K562 (cell line): ENCODE measurements around the gene PTPRT. TPM values are rescaled to one million over a fixed set of nuclear protein-coding genes. Genes with fewer than 3 reads are reported as not detected.

Source experiments
- ATAC-seq: fragments of 200-7000 bp; cut with Tn5 transposase; 3 replicates; pipeline ENCODE4 v1.9.1; 2020; ENCODE audit warnings: moderate library complexity
- BruUV-seq: library from RNA; stranded (reverse); fragments of 400-500 nt; replicated peaks from 2 replicates; lab custom pipeline; 2021; lab: Mats Ljungman, UMichigan
- CTCF ChIA-PET: fragments of 300-600 bp; formaldehyde crosslinking; extraction: SDS; loops from one replicate; lab custom pipeline; 2021; ENCODE audit warnings: low intra/inter-chr PET ratio; lab: Yijun Ruan, JAX
- POLR2A ChIA-PET: fragments of 300-600, 350-650 bp; sonication (Branson Sonifier 250); formaldehyde crosslinking; extraction: SDS; loops from one replicate; lab custom pipeline; 2021; ENCODE audit warnings: antibody characterized with exemption, inconsistent platforms; lab: Yijun Ruan, JAX
- DNase-seq, 4 experiments: peaks; one replicate each; pipeline versions ENCODE4 v3.0.0 to v3.0.0-alpha.2; 2011 to 2018; ENCODE audit warnings: low spot score in 3 of 4, mixed read lengths in 3 of 4; ENCODE audit errors: extremely low read depth in 1 of 4
- FAIRE-seq: peaks from 2 replicates; lab custom pipeline; 2011; peaks lifted over from hg19 to GRCh38; lab: Jason Lieb, UNC
- H2AFZ ChIP-seq: 2 replicates; pipeline ENCODE4 v1.6.0; 2011; ENCODE audit warnings: low read depth, low read length, control low read depth, inconsistent platforms
- H3K27ac ChIP-seq: fragments of 200-600 bp; 3 replicates; pipeline ENCODE4 v1.8.0; 2011; ENCODE audit warnings: low read depth, mild to moderate bottlenecking, control low read depth, inconsistent platforms, low read length, moderate library complexity, mixed read lengths; ENCODE audit errors: extremely low read depth
- H3K27me3 ChIP-seq, 2 experiments: fragments of 300-600 bp in 1 of 2; 2 replicates in 1 of 2; 3 replicates in 1 of 2; pipeline versions ENCODE4 v1.6.0 to v1.8.0; 2011; ENCODE audit warnings: inconsistent platforms in 2 of 2, low read length in 2 of 2, mild to moderate bottlenecking in 1 of 2, mixed read lengths in 1 of 2, moderate library complexity in 1 of 2; ENCODE audit not compliant: control insufficient read depth in 2 of 2, insufficient read depth in 2 of 2
- H3K36me3 ChIP-seq: fragments of 300-600 bp; 3 replicates; pipeline ENCODE4 v1.8.0; 2011; ENCODE audit warnings: mild to moderate bottlenecking, low read length, inconsistent platforms; ENCODE audit not compliant: control insufficient read depth, insufficient read depth
- H3K4me1 ChIP-seq, 2 experiments: fragments of 200-600 bp in 1 of 2; replicated peaks in 1 of 2; 2 replicates in 1 of 2; 3 replicates in 1 of 2; pipeline versions ENCODE4 v1.5.1 to v1.8.0; 2011; ENCODE audit warnings: inconsistent platforms in 2 of 2, low read length in 2 of 2, mild to moderate bottlenecking in 1 of 2, mixed read lengths in 1 of 2, moderate library complexity in 1 of 2; ENCODE audit not compliant: control insufficient read depth in 2 of 2, insufficient read depth in 2 of 2
- H3K4me2 ChIP-seq: 2 replicates; pipeline ENCODE4 v1.6.1; 2011; ENCODE audit warnings: low read length, control low read depth, inconsistent platforms, mixed read lengths; ENCODE audit not compliant: insufficient read depth
- H3K4me3 ChIP-seq: fragments of 200-600 bp; sonication (generic), shearing (Covaris generic); 2 replicates; pipeline ENCODE4 v1.5.1; 2016; ENCODE audit warnings: control low read depth, inconsistent platforms
- H3K79me2 ChIP-seq: fragments of 200-600 bp; 3 replicates; pipeline ENCODE4 v1.8.0; 2011; ENCODE audit warnings: low read length, inconsistent platforms; ENCODE audit not compliant: control insufficient read depth, insufficient read depth
- H3K9ac ChIP-seq, 2 experiments: 2 replicates each; pipeline versions ENCODE4 v1.6.0 to v1.6.1; 2011; ENCODE audit warnings: low read depth in 2 of 2, low read length in 2 of 2, control low read depth in 1 of 2, inconsistent platforms in 1 of 2, mild to moderate bottlenecking in 1 of 2, mixed read lengths in 1 of 2; ENCODE audit not compliant: insufficient read depth in 1 of 2
- H3K9me1 ChIP-seq: one replicate; pipeline ENCODE4 v1.6.0; 2011; ENCODE audit warnings: inconsistent platforms, mild to moderate bottlenecking, low read length, moderate library complexity; ENCODE audit not compliant: control insufficient read depth, insufficient read depth
- H3K9me3 ChIP-seq: replicated peaks from 2 replicates; pipeline ENCODE4 v1.5.1; 2011; ENCODE audit warnings: low read depth, low read length, inconsistent platforms; ENCODE audit not compliant: control insufficient read depth, insufficient read depth
- H4K20me1 ChIP-seq: replicated peaks from 2 replicates; pipeline ENCODE4 v1.6.1; 2011; ENCODE audit warnings: low read length, inconsistent platforms, mixed read lengths; ENCODE audit not compliant: control insufficient read depth, insufficient read depth
- CBX5 ChIP-seq: IDR thresholded peaks from 2 replicates; pipeline ENCODE4 v1.6.1; 2014; ENCODE audit warnings: low read depth, borderline replicate concordance
- CHD4 ChIP-seq: fragments of 200-600 bp; sonication (generic); IDR thresholded peaks from 3 replicates; pipeline ENCODE4 v1.6.1; 2012; ENCODE audit warnings: low read depth, mild to moderate bottlenecking, mixed read lengths, low read length, inconsistent platforms; ENCODE audit not compliant: insufficient read depth, insufficient replicate concordance, poor library complexity, severe bottlenecking
- EP400 ChIP-seq: fragments of 450-650 bp; IDR thresholded peaks from 2 replicates; pipeline ENCODE4 v1.6.1; 2017; ENCODE audit warnings: antibody characterized with exemption, mild to moderate bottlenecking, moderate library complexity
- FOSL1 ChIP-seq: fragments of 200-800 bp; sonication (Bioruptor generic); conservative IDR thresholded peaks from 2 replicates; pipeline ENCODE4 v1.6.1; 2016; ENCODE audit warnings: missing genetic modification characterization, missing compliant biosample characterization
- HDAC3 ChIP-seq: fragments of 450-650 bp; IDR thresholded peaks from 2 replicates; pipeline ENCODE4 v1.6.1; 2018; ENCODE audit warnings: borderline replicate concordance, mild to moderate bottlenecking, moderate library complexity; ENCODE audit not compliant: partially characterized antibody
- MIER1 ChIP-seq: fragments of 450-650 bp; IDR thresholded peaks from 2 replicates; pipeline ENCODE4 v1.6.1; 2016; ENCODE audit warnings: antibody characterized with exemption, mild to moderate bottlenecking, low read depth
- NR3C1 ChIP-seq: sonication (generic); formaldehyde crosslinking; IDR thresholded peaks from 2 replicates; pipeline ENCODE4 v1.8.1; 2022; ENCODE audit warnings: missing genetic modification reagents
- POLR2AphosphoS2 ChIP-seq: IDR thresholded peaks from 2 replicates; pipeline ENCODE4 v1.6.1; 2012; ENCODE audit warnings: low read length, improper control_type of control experiment
- TBL1XR1 ChIP-seq, 2 experiments: IDR thresholded peaks; 2 replicates each; pipeline ENCODE4 v1.6.1; 2012; ENCODE audit warnings: improper control_type of control experiment in 2 of 2, low read length in 2 of 2, mild to moderate bottlenecking in 1 of 2
- ZNF224 ChIP-seq: sonication (generic); formaldehyde crosslinking; IDR thresholded peaks from 2 replicates; pipeline ENCODE4 v1.8.0; 2022; ENCODE audit warnings: mild to moderate bottlenecking, missing genetic modification reagents
- ZNF263 ChIP-seq: sonication (generic); formaldehyde crosslinking; IDR thresholded peaks from 2 replicates; pipeline ENCODE4 v1.8.0; 2022; ENCODE audit warnings: mild to moderate bottlenecking, missing genetic modification reagents, borderline replicate concordance
- ZNF3 ChIP-seq: fragments of 250-450 bp; sonication (Bioruptor Pico); IDR thresholded peaks from 2 replicates; pipeline ENCODE4 v1.5.0; 2021; ENCODE audit warnings: mild to moderate bottlenecking, moderate library complexity
- ZNF408 ChIP-seq: fragments of 250-450 bp; sonication (Bioruptor Pico); IDR thresholded peaks from 2 replicates; pipeline ENCODE4 v1.4.0; 2020; ENCODE audit warnings: low read depth, mild to moderate bottlenecking, moderate library complexity
- ZNF507 ChIP-seq: conservative IDR thresholded peaks from 2 replicates; pipeline ENCODE4 v1.6.1; 2017; ENCODE audit warnings: missing genetic modification characterization, missing compliant biosample characterization
- ZNF778 ChIP-seq: fragments of 450-650 bp; formaldehyde crosslinking; IDR thresholded peaks from 2 replicates; pipeline ENCODE4 v1.4.0; 2020; ENCODE audit warnings: mild to moderate bottlenecking, moderate library complexity
- WGBS: fragments of 100-300 bp; shearing (Covaris generic); methylation state at CpG from one replicate; pipeline ENCODE4 v1.1.6; 2016; ENCODE audit warnings: low coverage, mixed read lengths; ENCODE audit not compliant: insufficient coverage; ENCODE audit errors: missing lambda C conversion rate; 5-methylcytosine and 5-hydroxymethylcytosine counted together
- in situ Hi-C: fragments of 300-500 bp; cut with MboI; formaldehyde crosslinking; loops from 4 replicates; pipeline ENCODE4 v1.15.0; 2018; ENCODE audit warnings: inconsistent platforms, mixed read lengths
- intact Hi-C: fragments of 100-400 bp; cut with micrococcal nuclease; formaldehyde crosslinking; loops from 2 replicates; pipeline ENCODE4 v1.14.2; 2022
- polyA plus RNA-seq, 8 experiments: library from polyadenylated mRNA; depleted of rRNA in 4 of 8; stranded (reverse) in 5 of 8; unstranded in 3 of 8; fragments of >200 nt; fragmentation: Nextera tagmentation in 2 of 8; fragmentation: Illumina TruSeq in 1 of 8; extraction: Ambion mirVana in 2 of 8; extraction: Trizol in 1 of 8; gene quantifications; 2 replicates each; pipeline versions ENCODE4 v1.2.1 to v1.2.3, GENCODE V29; 2011 to 2014; ENCODE audit warnings: inconsistent platforms in 1 of 8, missing spikeins in 1 of 8
- total RNA-seq, 7 experiments: library from RNA; depleted of rRNA in 6 of 7; stranded (reverse); fragments of >200 nt in 6 of 7; fragmentation: Illumina TruSeq in 2 of 7; extraction: Trizol in 2 of 7; gene quantifications; 2 replicates each; pipeline versions ENCODE4 v1.2.1 to v1.2.3, GENCODE V29; 2011 to 2021; ENCODE audit warnings: low replicate concordance in 1 of 7

The PTPRT gene
- total and polyA plus RNA-seq, 9 of the 15 experiments (the other 6 are each of a cell fraction or from before 2014, with no cell fraction given) = not detected

GRCh38 chr20:42443200-42443599 lies 746.5 kb downstream of the PTPRT start:
- H3K4me2 ChIP-seq = no peak overlapping the region
- H2AFZ ChIP-seq = no peak overlapping the region
- H3K4me3 ChIP-seq = no peak overlapping the region
- FAIRE-seq (no peak), ATAC-seq (no peak), DNase-seq (no peak)
- intact Hi-C loops (no loop called here), in situ Hi-C loops (no loop called here)
- POLR2A ChIA-PET = no interaction called here
- no peak overlapping the region for H3K27ac ChIP-seq
- H3K79me2 ChIP-seq = no peaks in the 10 kb centered on the region
- no TSS peak for BruUV-seq
- H3K9me3 ChIP-seq = no peaks in the 10 kb centered on the region
- H3K27me3 ChIP-seq = peaks cover 0 to 11% of the 10 kb centered on the region in 2 experiments; a peak in 1 of 5 replicates
- H4K20me1 ChIP-seq = no peaks in the 10 kb centered on the region
- WGBS = 0% methylated on average over 4 of the region's 4 CpGs
- H3K36me3 ChIP-seq = no peaks in the 10 kb centered on the region
- CTCF ChIA-PET = no interaction called here
- no peaks in the 10 kb centered on the region for H3K4me1 ChIP-seq
- H3K9ac ChIP-seq = no peak overlapping the region
- TF ChIP-seq NR3C1 (CRISPR knock-in tag) (no peak), ZNF507 (no peak), ZNF224 (CRISPR knock-in tag) (no peak), ZNF3 (CRISPR knock-in tag) (no peak)
- H3K9me1 ChIP-seq = no peaks in the 10 kb centered on the region

- intact Hi-C loops = no loop called here
- in situ Hi-C loops = no loop called here
- TF ChIP-seq MIER1 (no peak), FOSL1 (tag) (no peak), ZNF507 (no peak), EP400 (no peak), HDAC3 (no peak), CBX5 (no peak), ZNF408 (CRISPR knock-in tag) (no peak), CHD4 (no peak), ZNF263 (CRISPR knock-in tag) (no peak), ZNF778 (CRISPR knock-in tag) (no peak), POLR2AphosphoS2 (no peak), TBL1XR1 (IDR thresholded peaks at IDR 0.05; ENCODE audit: low read length in 2 of 2) (no peak)
- TF ChIP-seq, all 486 proteins: peak for 0
- H3K9ac ChIP-seq = no peak overlapping the region
- ATAC-seq = no peak
- no peak for DNase-seq
- WGBS = 2% methylated on average over 6 of the region's 6 CpGs
- ChIA-PET CTCF (no interaction called here), POLR2A (interaction anchor here (1.2 kb wide), 1 partner anchor 20 kb away, joined by 3 read pairs; no protein-coding TSS in a partner anchor)
- no peak for FAIRE-seq
- H4K20me1 ChIP-seq = no peaks in the 10 kb centered on the region
- H3K9me3 ChIP-seq = no peaks in the 10 kb centered on the region
- H3K9me1 ChIP-seq = no peaks in the 10 kb centered on the region
- H3K4me1 ChIP-seq = no peaks in the 10 kb centered on the region
- H3K4me2 ChIP-seq = no peak overlapping the region
- no peaks in the 10 kb centered on the region for H3K36me3 ChIP-seq
- no peak overlapping the region for H2AFZ ChIP-seq
- BruUV-seq = no TSS peak
- H3K27ac ChIP-seq = no peak overlapping the region
- H3K4me3 ChIP-seq = no peak overlapping the region
- no peaks in the 10 kb centered on the region for H3K79me2 ChIP-seq
- H3K27me3 ChIP-seq = peaks cover 0 to 11% of the 10 kb centered on the region in 2 experiments; a peak in 1 of 5 replicates
Observed at GRCh38 chr20:42442716-42443115, 747.0 kb downstream of the PTPRT start.
